Measurements from ENCODE around the gene ITCH. TPM values are rescaled to one million over a fixed set of nuclear protein-coding genes. Genes with fewer than 3 reads are reported as not detected.
"Not testable (repeated sequence)": the region's sequence is repeated elsewhere in the genome, so short reads cannot be mapped to it uniquely, and the experiment has no call there.

Gene ITCH
- total and polyA plus RNA-seq, 7 experiments from 2014 or later = 14.6 to 70.4 (median 58.9) TPM

- CTCF ChIA-PET; H3K4me3 Mint-ChIP-seq; POLR2A ChIA-PET; H3K27me3 Mint-ChIP-seq; H3K9me3 Mint-ChIP-seq; H3K4me3 ChIP-seq (ENCODE audit: low read length); ATAC-seq; DNase-seq; intact Hi-C loops (cut with micrococcal nuclease); H3K27ac ChIP-seq (ENCODE audit: low read depth, low read length); H3K27me3 ChIP-seq (ENCODE audit: control insufficient read depth in 2 of 2, insufficient read depth in 2 of 2, low read length in 2 of 2); H3K9me3 ChIP-seq (ENCODE audit: control insufficient read depth in 2 of 3, low read length in 3 of 3); H3K4me1 ChIP-seq (ENCODE audit: control insufficient read depth in 2 of 2, insufficient read depth in 2 of 2, low read length in 2 of 2): not testable (repeated sequence)
- Mint-ChIP-seq H3K27ac (peak overlapping the region in 2 of 9 donors; percentile 2 to 15), H3K4me1 (peaks cover 2 to 13% (median 7%) of the 10 kb centered on the region in 7 donors), H3K36me3 (peaks cover 14 to 51% (median 15%) of the 10 kb centered on the region in 5 donors)
- peaks cover 7 to 54% (median 16%) of the 10 kb centered on the region in 3 experiments for H3K36me3 ChIP-seq (ENCODE audit: control insufficient read depth in 2 of 3, insufficient read depth in 3 of 3, low read length in 3 of 3)
Observed at GRCh38 chr20:34425032-34425690, 62.1 kb downstream of the ITCH start.

GRCh38 chr20:34426026-34426425 lies 63.0 kb downstream of the ITCH start:
- Histone ChIP-seq H3K4me3 (ENCODE audit: low read length) (no peak overlapping the region), H3K4me1 (ENCODE audit: control insufficient read depth in 2 of 2, insufficient read depth in 2 of 2, low read length in 2 of 2) (peaks cover 0 to 4% of the 10 kb centered on the region in 2 donors), H3K36me3 (ENCODE audit: control insufficient read depth in 2 of 3, insufficient read depth in 3 of 3, low read length in 3 of 3) (peaks cover 7 to 49% (median 16%) of the 10 kb centered on the region in 3 experiments), H3K27me3 (ENCODE audit: control insufficient read depth in 2 of 2, insufficient read depth in 2 of 2, low read length in 2 of 2) (no peaks in the 10 kb centered on the region), H3K9me3 (ENCODE audit: control insufficient read depth in 2 of 3, low read length in 3 of 3) (no peaks in the 10 kb centered on the region), H3K27ac (ENCODE audit: low read depth, low read length) (no peak overlapping the region)
- ChIA-PET POLR2A (no interaction called here), CTCF (interaction anchor here (0.7 kb wide), 1 partner anchor 13 kb away, joined by 3 read pairs; no protein-coding TSS in a partner anchor)
- no peak overlapping the region for H3K27ac Mint-ChIP-seq
- no peaks in the 10 kb centered on the region for H3K27me3 Mint-ChIP-seq
- ATAC-seq = no peak
- no peak for DNase-seq
- H3K9me3 Mint-ChIP-seq = peaks cover 0 to 2% (median 0%) of the 10 kb centered on the region in 11 donors
- H3K4me3 Mint-ChIP-seq = no peak overlapping the region
- H3K36me3 Mint-ChIP-seq = peaks cover 15 to 46% (median 17%) of the 10 kb centered on the region in 5 donors
- intact Hi-C loops (cut with micrococcal nuclease) = no loop called here
- H3K4me1 Mint-ChIP-seq = peaks cover 0 to 12% (median 7%) of the 10 kb centered on the region in 7 donors

GRCh38 chr20:34427331-34427730 lies 64.3 kb downstream of the ITCH start:
- peaks cover 14 to 45% (median 21%) of the 10 kb centered on the region in 5 donors for H3K36me3 Mint-ChIP-seq
- H3K27ac ChIP-seq (ENCODE audit: low read depth, low read length) = no peak overlapping the region
- no peaks in the 10 kb centered on the region for H3K27me3 Mint-ChIP-seq
- POLR2A ChIA-PET = no interaction called here
- H3K4me1 ChIP-seq (ENCODE audit: control insufficient read depth in 2 of 2, insufficient read depth in 2 of 2, low read length in 2 of 2) = peaks cover 0 to 3% of the 10 kb centered on the region in 2 donors
- ATAC-seq (no peak), DNase-seq (no peak)
- no peak overlapping the region for H3K4me3 ChIP-seq (ENCODE audit: low read length)
- CTCF ChIA-PET = no interaction called here
- H3K4me1 Mint-ChIP-seq = peaks cover 2 to 18% (median 9%) of the 10 kb centered on the region in 7 donors
- H3K27me3 ChIP-seq (ENCODE audit: control insufficient read depth in 2 of 2, insufficient read depth in 2 of 2, low read length in 2 of 2) = no peaks in the 10 kb centered on the region
- no peaks in the 10 kb centered on the region for H3K9me3 ChIP-seq (ENCODE audit: control insufficient read depth in 2 of 3, low read length in 3 of 3)
- intact Hi-C loops (cut with micrococcal nuclease) = no loop called here
- H3K9me3 Mint-ChIP-seq = peaks cover 0 to 2% (median 0%) of the 10 kb centered on the region in 11 donors
- no peak overlapping the region for H3K4me3 Mint-ChIP-seq
- H3K27ac Mint-ChIP-seq = no peak overlapping the region
- peaks cover 7 to 44% (median 16%) of the 10 kb centered on the region in 3 experiments for H3K36me3 ChIP-seq (ENCODE audit: control insufficient read depth in 2 of 3, insufficient read depth in 3 of 3, low read length in 3 of 3)

GRCh38 chr20:34427784-34428183 lies 64.7 kb downstream of the ITCH start:
- peaks cover 7 to 44% (median 16%) of the 10 kb centered on the region in 3 experiments for H3K36me3 ChIP-seq (ENCODE audit: control insufficient read depth in 2 of 3, insufficient read depth in 3 of 3, low read length in 3 of 3)
- H3K4me1 Mint-ChIP-seq = peaks cover 2 to 18% (median 9%) of the 10 kb centered on the region in 7 donors
- H3K27me3 ChIP-seq (ENCODE audit: control insufficient read depth in 2 of 2, insufficient read depth in 2 of 2, low read length in 2 of 2) = no peaks in the 10 kb centered on the region
- H3K36me3 Mint-ChIP-seq = peaks cover 14 to 45% (median 21%) of the 10 kb centered on the region in 5 donors
- H3K27me3 Mint-ChIP-seq = no peaks in the 10 kb centered on the region
- no peak overlapping the region for H3K27ac Mint-ChIP-seq
- ATAC-seq = no peak
- H3K4me3 Mint-ChIP-seq = no peak overlapping the region
- ChIA-PET POLR2A (no interaction called here), CTCF (no interaction called here)
- intact Hi-C loops (cut with micrococcal nuclease) = no loop called here
- peaks cover 0 to 2% (median 0%) of the 10 kb centered on the region in 11 donors for H3K9me3 Mint-ChIP-seq
- no peaks in the 10 kb centered on the region for H3K9me3 ChIP-seq (ENCODE audit: control insufficient read depth in 2 of 3, low read length in 3 of 3)
- H3K27ac ChIP-seq (ENCODE audit: low read depth, low read length) = no peak overlapping the region
- DNase-seq = no peak
- H3K4me3 ChIP-seq (ENCODE audit: low read length) = no peak overlapping the region
- H3K4me1 ChIP-seq (ENCODE audit: control insufficient read depth in 2 of 2, insufficient read depth in 2 of 2, low read length in 2 of 2) = no peaks in the 10 kb centered on the region

GRCh38 chr20:34431168-34431567 lies 68.1 kb downstream of the ITCH start:
- ATAC-seq (no peak), DNase-seq (no peak)
- peak overlapping the region in 3 of 9 donors; percentile 12 to 54 (median 30) for H3K27ac Mint-ChIP-seq
- no peak overlapping the region for H3K4me3 Mint-ChIP-seq
- Histone ChIP-seq H3K27me3 (ENCODE audit: control insufficient read depth in 2 of 2, insufficient read depth in 2 of 2, low read length in 2 of 2) (no peaks in the 10 kb centered on the region), H3K9me3 (ENCODE audit: control insufficient read depth in 2 of 3, low read length in 3 of 3) (no peaks in the 10 kb centered on the region), H3K27ac (ENCODE audit: low read depth, low read length) (no peak overlapping the region), H3K36me3 (ENCODE audit: control insufficient read depth in 2 of 3, insufficient read depth in 3 of 3, low read length in 3 of 3) (peaks cover 0 to 21% (median 5%) of the 10 kb centered on the region in 3 experiments), H3K4me3 (ENCODE audit: low read length) (no peak overlapping the region), H3K4me1 (ENCODE audit: control insufficient read depth in 2 of 2, insufficient read depth in 2 of 2, low read length in 2 of 2) (no peaks in the 10 kb centered on the region)
- peaks cover 0 to 1% (median 0%) of the 10 kb centered on the region in 11 donors for H3K9me3 Mint-ChIP-seq
- H3K36me3 Mint-ChIP-seq = peaks cover 9 to 20% (median 11%) of the 10 kb centered on the region in 5 donors
- ChIA-PET POLR2A (no interaction called here), CTCF (no interaction called here)
- no peaks in the 10 kb centered on the region for H3K27me3 Mint-ChIP-seq
- intact Hi-C loops (cut with micrococcal nuclease) = no loop called here
- peaks cover 6 to 24% (median 17%) of the 10 kb centered on the region in 7 donors for H3K4me1 Mint-ChIP-seq

- H3K27me3 ChIP-seq (ENCODE audit: control insufficient read depth in 2 of 2, insufficient read depth in 2 of 2, low read length in 2 of 2); H3K4me3 ChIP-seq (ENCODE audit: low read length); intact Hi-C loops (cut with micrococcal nuclease); DNase-seq; H3K4me3 Mint-ChIP-seq; CTCF ChIA-PET; H3K27me3 Mint-ChIP-seq; H3K36me3 ChIP-seq (ENCODE audit: control insufficient read depth in 2 of 3, insufficient read depth in 3 of 3, low read length in 3 of 3); H3K27ac ChIP-seq (ENCODE audit: low read depth, low read length); H3K9me3 Mint-ChIP-seq; H3K27ac Mint-ChIP-seq; H3K4me1 ChIP-seq (ENCODE audit: control insufficient read depth in 2 of 2, insufficient read depth in 2 of 2, low read length in 2 of 2); POLR2A ChIA-PET; H3K9me3 ChIP-seq (ENCODE audit: control insufficient read depth in 2 of 3, low read length in 3 of 3); ATAC-seq: not testable (repeated sequence)
- Mint-ChIP-seq H3K36me3 (peaks cover 7 to 18% (median 10%) of the 10 kb centered on the region in 5 donors), H3K4me1 (peaks cover 17 to 35% (median 26%) of the 10 kb centered on the region in 7 donors)
Observed at GRCh38 chr20:34432663-34433062, 69.6 kb downstream of the ITCH start.

GRCh38 chr20:34433391-34433790 lies 70.3 kb downstream of the ITCH start:
- ChIA-PET CTCF (no interaction called here), POLR2A (no interaction called here)
- H3K27me3 Mint-ChIP-seq = no peaks in the 10 kb centered on the region
- no peak overlapping the region for H3K4me3 Mint-ChIP-seq
- H3K4me1 Mint-ChIP-seq = peaks cover 17 to 40% (median 29%) of the 10 kb centered on the region in 7 donors
- ATAC-seq (no peak), DNase-seq (no peak)
- H3K27ac Mint-ChIP-seq = peak overlapping the region in 2 of 9 donors; percentile 36
- Histone ChIP-seq H3K36me3 (ENCODE audit: control insufficient read depth in 2 of 3, insufficient read depth in 3 of 3, low read length in 3 of 3) (peaks cover 1 to 15% (median 4%) of the 10 kb centered on the region in 3 experiments), H3K4me1 (ENCODE audit: control insufficient read depth in 2 of 2, insufficient read depth in 2 of 2, low read length in 2 of 2) (no peaks in the 10 kb centered on the region), H3K27ac (ENCODE audit: low read depth, low read length) (no peak overlapping the region), H3K4me3 (ENCODE audit: low read length) (no peak overlapping the region), H3K9me3 (ENCODE audit: control insufficient read depth in 2 of 3, low read length in 3 of 3) (no peaks in the 10 kb centered on the region), H3K27me3 (ENCODE audit: control insufficient read depth in 2 of 2, insufficient read depth in 2 of 2, low read length in 2 of 2) (no peaks in the 10 kb centered on the region)
- H3K36me3 Mint-ChIP-seq = peaks cover 7 to 18% (median 10%) of the 10 kb centered on the region in 5 donors
- intact Hi-C loops (cut with micrococcal nuclease) = no loop called here
- peaks cover 0 to 1% (median 0%) of the 10 kb centered on the region in 11 donors for H3K9me3 Mint-ChIP-seq

Data from naive thymus-derived CD4-positive, alpha-beta T cell (primary cell).